ENCODE measurements around the gene SNAPC2.
A peak's percentile ranks its signal among the peaks of the same experiment; 100 is the strongest.
"Not testable (repeated sequence)": the region's sequence is repeated elsewhere in the genome, so short reads cannot be mapped to it uniquely, and the experiment has no call there.

Gene SNAPC2

DNA sequence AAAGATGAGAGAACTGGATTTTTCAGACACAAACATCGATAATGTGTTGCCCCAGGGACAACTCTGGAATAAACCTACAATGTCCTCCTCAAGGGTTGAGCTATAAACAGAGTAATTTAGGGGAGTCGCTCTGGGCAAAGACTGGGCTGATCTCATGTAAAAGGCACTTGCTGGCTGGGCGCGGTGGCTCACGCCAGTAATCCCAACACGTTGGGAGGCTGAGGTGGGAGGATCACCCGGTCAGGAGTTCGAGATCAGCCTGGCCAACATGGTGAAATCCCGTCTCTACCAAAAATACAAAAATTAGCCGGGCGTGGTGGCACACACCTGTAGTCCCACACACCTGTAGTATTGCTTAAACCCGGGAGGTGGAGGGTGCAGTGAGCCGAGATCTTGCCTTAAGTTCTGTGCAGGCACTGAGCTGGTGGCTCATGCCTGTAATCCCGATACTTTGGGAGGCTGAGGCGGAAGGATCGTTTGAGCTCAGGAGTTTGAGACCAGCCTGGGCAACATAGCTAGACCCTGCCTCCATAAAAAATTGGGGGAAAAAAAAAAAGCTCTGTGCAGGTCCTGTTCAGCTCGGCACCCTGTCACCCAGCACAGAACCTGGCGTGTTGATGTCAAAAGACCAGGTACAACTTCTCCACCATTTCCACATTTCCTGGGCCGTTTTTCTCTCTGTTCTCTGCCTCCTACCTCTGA is 21.9 kb downstream of the SNAPC2 start:
- DNase-seq: no peak

- no peak for DNase-seq
Measured at GRCh38 chr19:7942981-7943443, 22.9 kb downstream of the SNAPC2 start.

- DNase-seq: peak; percentile 94
Measured at GRCh38 chr19:7943444-7944176, 23.5 kb downstream of the SNAPC2 start, which contains the start of gene TIMM44. TIMM44 (minus strand) TSS chr19:7943666; CDS start chr19:7943651, 15 bp downstream.

- DNase-seq: peak; percentile 83
Measured at GRCh38 chr19:7944177-7944761, 24.1 kb downstream of the SNAPC2 start.

DNA sequence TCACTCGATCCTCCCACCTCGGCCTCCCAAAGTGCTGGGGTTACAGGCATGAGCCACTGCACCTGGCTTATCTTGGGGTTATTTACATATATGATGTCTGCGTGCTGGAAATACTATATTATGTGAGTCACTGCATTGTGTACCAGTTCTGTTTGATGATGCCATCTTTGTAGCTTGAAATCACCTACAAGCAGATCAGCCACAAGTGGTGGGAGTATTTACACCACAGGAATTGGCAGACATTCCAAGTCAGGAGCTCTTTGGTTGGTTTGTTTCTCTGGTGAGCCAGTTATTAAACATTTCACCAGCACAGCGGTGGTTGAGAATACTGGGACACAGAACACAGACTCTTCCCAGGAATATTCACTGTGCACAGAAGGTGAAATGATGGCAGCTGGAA is 27.8 kb downstream of the SNAPC2 start:
- no peak for DNase-seq

DNA sequence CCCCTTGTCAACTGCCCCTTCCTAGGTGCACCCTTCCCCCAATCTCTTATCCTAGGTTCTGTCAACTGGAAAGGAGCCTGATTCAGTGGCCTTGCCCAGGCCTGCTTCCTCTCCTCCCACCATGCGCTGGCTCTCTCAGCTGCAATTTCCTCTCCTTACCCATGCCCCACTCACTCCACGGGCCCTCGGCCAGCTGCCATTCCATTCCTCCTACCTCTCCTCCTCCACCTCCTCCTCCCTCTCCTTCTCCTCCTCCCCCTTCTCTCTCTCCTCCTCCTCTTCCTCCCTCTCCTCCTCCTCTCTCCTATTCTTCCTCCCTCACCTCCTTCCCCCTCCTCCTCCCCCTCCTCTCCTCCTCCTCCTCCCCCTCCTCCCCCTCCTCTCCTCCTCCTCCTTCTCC is 32.9 kb downstream of the SNAPC2 start:
- no peak for DNase-seq

- DNase-seq: no peak
Measured at GRCh38 chr19:7953576-7953975, 33.4 kb downstream of the SNAPC2 start.

DNA sequence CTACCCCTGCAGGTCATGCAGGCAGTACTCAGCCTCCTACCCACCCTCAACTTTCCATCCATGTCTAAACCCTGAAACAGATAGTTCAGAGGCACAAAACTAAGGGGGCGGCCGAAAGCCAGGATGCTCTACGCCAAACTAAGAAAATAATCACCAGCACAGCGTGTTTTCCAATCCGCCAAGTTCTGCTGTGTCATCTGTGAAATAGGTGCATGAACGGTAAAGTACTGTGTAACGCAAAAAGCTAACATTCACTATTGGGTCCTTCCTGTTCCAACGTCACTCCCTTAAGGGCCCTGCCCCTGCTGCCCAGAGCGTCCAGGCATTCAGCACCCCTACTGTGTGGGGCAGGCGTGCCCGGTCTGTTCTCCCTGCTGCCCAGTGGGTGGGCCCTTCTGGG is 35.6 kb downstream of the SNAPC2 start:
- DNase-seq: no peak

- no peak for DNase-seq
Measured at GRCh38 chr19:7959211-7959610, 39.1 kb downstream of the SNAPC2 start.

GRCh38 chr19:7961082-7961481 is 40.9 kb downstream of the SNAPC2 start:
- not testable (repeated sequence) for DNase-seq

GRCh38 chr19:7961920-7962626 is 41.9 kb downstream of the SNAPC2 start:
- DNase-seq: no peak

DNA sequence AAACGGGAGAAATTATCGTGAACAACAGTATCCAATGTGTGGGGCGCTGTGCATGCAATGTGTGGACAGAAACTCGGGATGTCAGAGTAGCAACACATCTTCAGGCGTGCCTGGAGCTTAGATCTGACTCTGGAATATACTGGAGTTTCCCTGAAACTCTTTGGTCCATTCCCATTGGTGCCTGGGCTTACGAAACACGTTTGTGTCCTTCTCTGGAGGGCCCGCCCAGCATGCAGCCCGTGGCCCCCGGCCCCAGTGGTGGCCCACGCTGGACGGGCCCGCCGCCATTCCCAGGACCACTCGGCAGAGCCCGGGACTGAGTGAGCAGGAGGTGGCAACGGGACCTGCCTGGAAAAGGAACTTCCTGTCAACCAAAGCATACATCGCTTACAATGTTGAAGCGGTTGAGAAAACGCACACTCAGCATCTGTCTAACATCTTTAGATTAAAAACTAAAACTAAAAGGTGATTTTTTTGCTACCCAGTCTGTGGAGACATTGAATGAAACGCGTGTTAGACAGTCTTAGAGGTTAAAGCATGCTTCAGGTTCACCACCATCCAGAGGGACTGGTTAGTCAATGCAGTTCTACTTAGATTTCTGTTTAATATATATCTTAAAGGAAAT is 42.6 kb downstream of the SNAPC2 start:
- no peak for DNase-seq

DNA sequence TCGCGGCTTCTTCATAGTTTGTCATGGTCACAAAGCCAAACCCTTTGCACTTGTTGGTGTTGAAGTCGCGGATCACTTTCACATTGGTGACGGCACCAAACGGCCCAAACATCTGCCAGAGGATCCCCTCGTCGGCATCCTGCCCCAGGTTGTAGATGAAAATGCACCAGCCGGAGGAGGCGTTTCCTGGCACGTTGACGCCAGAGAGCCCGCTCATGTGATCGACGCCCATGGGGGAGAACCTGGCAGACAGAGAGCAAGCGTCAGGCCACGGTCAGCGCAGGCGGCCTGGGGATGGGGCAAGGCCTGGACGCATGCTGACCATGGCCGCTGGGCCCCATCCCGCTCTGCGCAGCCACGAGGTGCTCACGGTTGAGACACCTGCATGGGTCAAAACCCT is 43.4 kb downstream of the SNAPC2 start:
- no peak for DNase-seq

DNA sequence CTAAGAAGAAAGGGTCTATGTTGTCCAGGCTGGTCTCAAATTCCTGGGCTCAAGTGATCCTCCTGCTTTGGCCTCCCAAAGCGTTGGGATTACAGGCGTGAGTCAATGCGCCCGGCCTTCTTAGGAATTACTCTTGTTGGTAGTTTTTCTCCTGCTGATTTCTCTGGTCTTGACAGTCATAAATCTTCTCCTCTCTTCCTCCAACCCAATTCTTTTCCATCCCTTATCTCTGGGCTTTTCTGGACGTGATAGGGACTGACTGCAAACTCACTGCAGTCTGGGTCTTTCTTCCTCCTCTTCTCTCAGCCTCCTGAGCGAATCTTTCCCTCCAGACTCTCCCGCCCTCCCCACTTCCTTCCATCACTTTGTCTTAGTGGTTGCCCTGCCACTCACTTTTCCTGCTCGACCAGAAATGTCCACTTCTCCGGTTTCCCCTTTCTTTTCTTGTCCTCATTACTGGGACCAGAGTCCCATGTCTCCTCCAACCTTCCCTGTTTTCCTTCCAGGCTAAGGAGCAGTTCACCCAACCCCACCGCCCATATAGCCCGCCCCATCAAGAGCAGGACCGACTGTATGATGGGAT is 45.2 kb downstream of the SNAPC2 start:
- DNase-seq: no peak

GRCh38 chr19:7965921-7966665 is 46.0 kb downstream of the SNAPC2 start:
- DNase-seq: no peak

- no peak for DNase-seq
Measured at GRCh38 chr19:7968008-7968795, 48.1 kb downstream of the SNAPC2 start.

GRCh38 chr19:7968796-7969554 is 48.8 kb downstream of the SNAPC2 start:
- DNase-seq: no peak

DNA sequence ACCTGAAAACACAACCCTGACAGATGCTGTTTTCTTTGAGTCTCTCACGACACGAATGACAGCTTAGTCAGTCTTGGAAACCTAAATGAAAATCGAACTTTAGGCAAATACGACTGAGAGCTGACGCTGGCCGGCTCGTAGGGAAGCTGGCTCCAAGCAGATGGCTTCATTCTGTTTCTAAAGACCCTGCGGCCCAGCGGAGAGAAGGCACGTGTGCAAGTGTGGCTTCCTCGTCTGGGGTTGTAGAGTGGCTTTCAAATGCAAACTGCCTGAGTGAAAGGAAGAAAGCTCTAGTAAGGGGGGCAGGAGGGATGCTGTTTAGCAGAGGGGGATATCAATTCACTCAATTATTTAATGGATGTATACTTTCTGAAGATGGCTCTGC is 49.4 kb downstream of the SNAPC2 start:
- DNase-seq: no peak

GRCh38 chr19:7970716-7971448 is 50.7 kb downstream of the SNAPC2 start:
- no peak for DNase-seq
